ENCODE results near the gene CREB5.

CREB5 gene

GRCh38 chr7:28376634-28377033, 35.7 kb upstream of the CREB5 start:
- DNase-seq (ENCODE audit: extremely low read depth, low read depth), result no peak
- TF ChIP-seq CTCF (IDR thresholded peaks at IDR 0.05; ENCODE audit: low read depth, low read length), result no peak

DNA sequence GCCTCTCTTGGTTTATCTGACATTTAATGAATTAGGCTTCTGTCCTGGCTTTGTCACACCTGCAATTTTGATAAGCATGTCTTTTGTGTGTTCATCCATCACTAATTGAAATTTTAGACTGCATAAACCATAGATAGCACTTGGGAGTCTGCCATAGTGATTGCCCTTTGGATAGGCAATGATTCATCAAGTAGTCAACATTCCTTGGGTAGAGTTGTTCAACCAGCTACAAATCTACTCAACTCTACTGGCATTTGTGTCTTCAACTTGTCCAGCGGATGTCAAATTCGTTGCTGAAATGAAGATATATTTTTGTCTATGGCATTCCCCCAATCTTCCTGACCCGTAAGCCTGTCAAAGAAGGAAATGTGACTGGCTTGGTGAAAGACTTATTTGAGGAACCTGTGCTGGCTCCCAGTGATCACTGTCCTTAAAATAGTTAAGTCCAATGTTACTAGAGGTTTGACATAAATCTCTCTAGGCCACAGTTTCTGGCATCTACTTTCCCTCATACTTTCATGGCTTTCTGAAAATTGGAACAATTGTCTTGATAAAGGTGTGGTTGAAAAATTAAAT, 33.7 kb upstream of the CREB5 start:
- TF ChIP-seq CTCF (IDR thresholded peaks at IDR 0.05; ENCODE audit: low read depth, low read length), result no peak
- no peak for DNase-seq (ENCODE audit: extremely low read depth, low read depth)

DNA sequence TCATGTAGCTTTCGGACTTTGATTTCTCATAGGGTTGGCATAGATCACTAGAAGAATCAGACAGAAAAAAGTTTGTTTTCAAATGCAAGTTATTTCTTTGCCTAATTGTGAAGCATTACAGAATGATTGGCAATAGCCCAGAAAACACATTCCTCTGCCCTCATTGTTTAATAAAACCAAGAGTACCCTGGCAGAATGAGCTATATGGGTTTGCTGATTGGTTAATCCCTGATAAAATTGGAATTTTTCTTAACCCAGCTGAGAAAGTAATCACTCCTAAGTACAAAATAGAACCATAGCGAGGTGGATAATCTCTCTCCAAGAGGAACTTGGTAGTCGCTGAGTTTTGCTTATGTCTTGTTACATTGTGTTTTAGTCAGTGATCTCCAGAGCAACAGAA, 30.9 kb upstream of the CREB5 start:
- DNase-seq (ENCODE audit: extremely low read depth, low read depth), result no peak
- TF ChIP-seq CTCF (IDR thresholded peaks at IDR 0.05; ENCODE audit: low read depth, low read length), result no peak

- DNase-seq (ENCODE audit: extremely low read depth, low read depth), result no peak
- no peak for TF ChIP-seq CTCF (IDR thresholded peaks at IDR 0.05; ENCODE audit: low read depth, low read length)
Observed at GRCh38 chr7:28382144-28382543, 30.2 kb upstream of the CREB5 start.

DNA sequence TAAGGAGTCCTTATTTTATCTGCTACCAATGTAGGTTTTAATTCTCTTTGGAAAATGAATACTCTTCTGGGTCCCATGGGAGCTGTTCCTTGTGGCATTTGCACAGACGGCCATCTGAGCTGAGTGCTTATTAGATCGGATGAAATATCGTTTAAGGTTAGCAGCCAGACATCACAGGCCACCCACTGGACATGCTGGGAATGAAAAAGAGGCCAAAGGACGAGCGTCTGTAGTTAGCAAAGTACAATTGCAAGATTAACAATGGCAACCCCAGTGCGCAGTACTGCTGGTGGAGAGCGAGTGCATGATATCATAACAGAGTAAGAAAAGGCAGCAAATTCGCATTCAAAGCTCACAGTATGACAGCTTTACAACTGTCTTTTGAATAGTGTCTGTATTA, 28.3 kb upstream of the CREB5 start:
- DNase-seq (ENCODE audit: extremely low read depth, low read depth), result no peak
- no peak for TF ChIP-seq CTCF (IDR thresholded peaks at IDR 0.05; ENCODE audit: low read depth, low read length)

- TF ChIP-seq CTCF (IDR thresholded peaks at IDR 0.05; ENCODE audit: low read depth, low read length), result peak; percentile 66
- DNase-seq (ENCODE audit: extremely low read depth, low read depth), result peak; percentile 37
Observed at GRCh38 chr7:28389504-28390395, 22.6 kb upstream of the CREB5 start.

- DNase-seq (ENCODE audit: extremely low read depth, low read depth), result no peak
- no peak for TF ChIP-seq CTCF (IDR thresholded peaks at IDR 0.05; ENCODE audit: low read depth, low read length)
Observed at GRCh38 chr7:28390426-28390825, 21.9 kb upstream of the CREB5 start.

Data from AG09319 (cell line).